Testis (tissue), 3 donors: ENCODE results near the gene ASIC4. TPM values are rescaled to one million over a fixed set of nuclear protein-coding genes. Genes with fewer than 3 reads are reported as not detected.

Experiments
- DNase-seq: peaks from one replicate; pipeline ENCODE4 v3.0.0-alpha.2; 2019
- H3K27ac ChIP-seq, 2 donors: fragments of 200-600 bp; sonication (generic); one replicate each; pipeline ENCODE4 v1.5.1; 2019
- H3K27me3 ChIP-seq: fragments of 200-600 bp; sonication (generic); one replicate; pipeline ENCODE4 v1.5.1; 2019
- H3K36me3 ChIP-seq: fragments of 200-600 bp; sonication (generic); one replicate; pipeline ENCODE4 v1.5.1; 2017; ENCODE audit warnings: low read depth; ENCODE audit errors: missing control alignments
- H3K4me1 ChIP-seq: fragments of 200-600 bp; sonication (generic); one replicate; pipeline ENCODE4 v1.5.1; 2019
- H3K4me3 ChIP-seq, 2 donors: fragments of 200-600 bp; sonication (generic); one replicate each; pipeline ENCODE4 v1.5.1; 2017 to 2019
- H3K9me3 ChIP-seq: fragments of 200-600 bp; sonication (generic); one replicate; pipeline ENCODE4 v1.5.1; 2017
- CTCF ChIP-seq, 3 experiments: fragments of 450-650 bp in 2 of 3; fragments of 200-600 bp in 1 of 3; sonication (generic) in 1 of 3; IDR thresholded peaks; one replicate each; pipeline ENCODE4 v1.5.1; 2016 to 2019; ENCODE audit warnings: antibody characterized with exemption in 3 of 3, mild to moderate bottlenecking in 2 of 3, moderate library complexity in 1 of 3
- POLR2A ChIP-seq: fragments of 450-650 bp; IDR thresholded peaks from one replicate; pipeline ENCODE4 v1.6.1; 2017; ENCODE audit warnings: antibody characterized with exemption, mild to moderate bottlenecking, moderate library complexity
- WGBS, 2 donors: methylation state at CpG; one replicate each; pipeline ENCODE4 v1.1.5; 2018; 5-methylcytosine and 5-hydroxymethylcytosine counted together
- intact Hi-C: fragments of 100-400 bp; cut with DNase I; formaldehyde crosslinking; loops from one replicate; pipeline ENCODE4 v1.15.1; 2023; ENCODE audit warnings: low total_unique reads
- polyA plus RNA-seq: library from polyadenylated mRNA; stranded (reverse); fragments of 350-450 nt; fragmentation: Illumina TruSeq; extraction: RNeasy Lipid Tissue Mini Kit (QIAGEN cat#74804); gene quantifications from one replicate; pipeline ENCODE4 v1.2.3, GENCODE V29; 2014; ENCODE audit warnings: low read depth, low replicate concordance; ENCODE audit not compliant: insufficient read depth
- total RNA-seq, 2 donors: library from RNA; depleted of rRNA; stranded (reverse); fragments of >200 nt; gene quantifications; one replicate each; pipeline ENCODE4 v1.2.3, GENCODE V29; 2016

The ASIC4 gene
- total and polyA plus RNA-seq, 3 donors from 2014 or later, result 1.5 to 4.6 (median 2.0) TPM

DNA sequence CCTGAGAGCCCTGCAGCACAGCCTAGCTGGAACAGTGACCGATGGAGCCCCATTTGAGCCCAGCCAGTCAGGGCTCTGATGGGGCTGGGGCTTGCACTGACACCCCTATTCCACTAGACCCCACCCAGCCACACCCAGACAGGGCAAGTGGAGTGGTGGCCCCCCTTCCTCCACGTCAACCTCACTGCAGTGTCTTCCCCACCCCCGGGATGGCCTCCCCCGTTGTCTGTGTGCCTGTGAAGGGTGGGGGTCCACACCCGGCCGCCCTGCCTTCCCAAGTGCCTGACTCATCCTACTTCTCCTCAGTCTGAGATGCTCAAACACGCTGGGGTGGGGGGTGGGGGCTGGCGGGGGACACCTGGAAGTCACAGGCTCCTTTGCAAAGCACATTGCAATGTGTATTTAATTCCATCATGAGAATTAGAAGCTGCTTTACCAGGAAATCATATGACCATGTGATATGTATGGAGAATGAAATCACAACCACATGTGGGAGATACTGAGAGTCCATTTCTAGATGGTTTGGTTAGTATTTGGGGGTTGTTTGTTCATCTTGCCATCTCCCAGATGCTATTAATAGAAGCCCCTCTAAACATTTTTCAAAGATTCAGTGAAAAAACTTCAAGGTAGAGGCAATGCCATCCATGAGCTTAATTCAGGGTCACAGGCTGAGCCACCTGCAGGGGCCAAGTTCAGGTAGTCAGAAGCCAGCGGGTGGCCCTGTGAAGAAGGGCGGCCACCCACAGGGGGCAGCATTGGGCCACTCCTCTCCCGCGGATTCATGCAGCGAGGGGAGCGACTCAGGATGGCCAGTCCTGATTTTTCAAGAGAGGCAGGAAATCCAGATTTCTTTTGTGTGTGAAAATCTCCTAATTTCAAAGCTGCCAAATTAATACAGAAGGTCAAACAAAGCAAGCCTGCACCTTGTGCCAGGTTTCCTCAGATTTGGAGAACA, 38.3 kb upstream of the ASIC4 start:
- Histone ChIP-seq H3K27ac (no peak overlapping the region), H3K9me3 (no peaks in the 10 kb centered on the region), H3K36me3 (no peaks in the 10 kb centered on the region), H3K4me3 (no peak overlapping the region), H3K4me1 (peaks cover 9% of the 10 kb centered on the region), H3K27me3 (no peaks in the 10 kb centered on the region)
- WGBS, 2 donors, result 36 to 47% methylated on average over 14 of the region's 14 CpGs
- TF ChIP-seq CTCF (IDR thresholded peaks at IDR 0.05) (peak; percentile 75 to 84 (median 79)), POLR2A (no peak)
- peak; percentile 85 for DNase-seq
- intact Hi-C loops, result loop anchor here (10.0 kb wide), 1 partner anchor 49 kb away; no protein-coding TSS in a partner anchor

- no peak overlapping the region for H3K27ac ChIP-seq
- H3K36me3 ChIP-seq, result no peaks in the 10 kb centered on the region
- H3K27me3 ChIP-seq, result no peaks in the 10 kb centered on the region
- no peak overlapping the region for H3K4me3 ChIP-seq
- TF ChIP-seq POLR2A, result no peak
- TF ChIP-seq CTCF (IDR thresholded peaks at IDR 0.05), result no peak
- H3K9me3 ChIP-seq, result no peaks in the 10 kb centered on the region
- DNase-seq, result no peak
- 17 to 29% methylated on average over 6 to 16 of the region's 16 CpGs for WGBS, 2 donors
- H3K4me1 ChIP-seq, result peaks cover 7% of the 10 kb centered on the region
- intact Hi-C loops, result loop anchor here (10.0 kb wide), 1 partner anchor 48 kb away; no protein-coding TSS in a partner anchor
Measured at GRCh38 chr2:219476652-219477151, 37.6 kb upstream of the ASIC4 start.

GRCh38 chr2:219477179-219477578, 37.1 kb upstream of the ASIC4 start:
- 81 to 87% methylated on average over 12 to 13 of the region's 13 CpGs for WGBS, 2 donors
- no peaks in the 10 kb centered on the region for H3K9me3 ChIP-seq
- no peak for TF ChIP-seq POLR2A
- no peak for TF ChIP-seq CTCF (IDR thresholded peaks at IDR 0.05)
- peaks cover 7% of the 10 kb centered on the region for H3K4me1 ChIP-seq
- no peak for DNase-seq
- no peak overlapping the region for H3K27ac ChIP-seq
- H3K27me3 ChIP-seq, result no peaks in the 10 kb centered on the region
- H3K4me3 ChIP-seq, result no peak overlapping the region
- no peaks in the 10 kb centered on the region for H3K36me3 ChIP-seq
- intact Hi-C loops, result loop anchor here (10.0 kb wide), 1 partner anchor 48 kb away; no protein-coding TSS in a partner anchor

DNA sequence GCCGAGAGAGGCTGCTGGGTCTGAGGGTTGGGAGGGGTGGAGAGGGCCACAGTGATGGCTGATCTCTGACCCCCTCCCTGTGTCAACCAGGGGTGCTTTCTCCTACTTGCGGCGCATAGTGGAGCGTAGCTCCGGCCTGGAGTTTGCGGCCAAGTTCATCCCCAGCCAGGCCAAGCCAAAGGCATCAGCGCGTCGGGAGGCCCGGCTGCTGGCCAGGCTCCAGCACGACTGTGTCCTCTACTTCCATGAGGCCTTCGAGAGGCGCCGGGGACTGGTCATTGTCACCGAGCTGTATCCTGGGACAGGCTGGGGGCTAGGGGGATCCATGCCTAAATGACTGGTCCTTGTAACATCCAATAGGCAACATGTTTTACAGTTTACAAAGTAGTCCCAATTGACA, 36.5 kb upstream of the ASIC4 start:
- Histone ChIP-seq H3K4me3 (no peak overlapping the region), H3K27ac (no peak overlapping the region), H3K4me1 (peaks cover 7% of the 10 kb centered on the region), H3K27me3 (no peaks in the 10 kb centered on the region), H3K36me3 (no peaks in the 10 kb centered on the region), H3K9me3 (no peaks in the 10 kb centered on the region)
- intact Hi-C loops, result loop anchor here (10.0 kb wide), 1 partner anchor 47 kb away; no protein-coding TSS in a partner anchor
- TF ChIP-seq CTCF (IDR thresholded peaks at IDR 0.05), result no peak
- no peak for TF ChIP-seq POLR2A
- WGBS, 2 donors, result 87 to 88% methylated on average over 13 to 15 of the region's 15 CpGs
- DNase-seq, result no peak
